SHP77 treated with DMSO at 0.1 percent for 48 hours (cell line): ENCODE measurements around the gene WEE2.
"Not testable (repeated sequence)": the region's sequence is repeated elsewhere in the genome, so short reads cannot be mapped to it uniquely, and the experiment has no call there.

Source experiments
- DNase-seq: peaks from one replicate; lab custom pipeline; 2025; lab: John Stamatoyannopoulos, UW

The WEE2 gene

GRCh38 chr7:141708351-141708750, at the start of gene WEE2:
WEE2 (plus strand) TSS chr7:141708353; CDS start chr7:141708759, 406 bp downstream.
- DNase-seq: no peak

- DNase-seq: no peak
Observed at GRCh38 chr7:141659501-141659900, 48.7 kb upstream of the WEE2 start.

GRCh38 chr7:141660259-141660658, 47.9 kb upstream of the WEE2 start:
- DNase-seq: no peak

- no peak for DNase-seq
Observed at GRCh38 chr7:141663081-141663849, 44.9 kb upstream of the WEE2 start.

- DNase-seq: no peak
Observed at GRCh38 chr7:141664450-141664849, 43.7 kb upstream of the WEE2 start.

GRCh38 chr7:141665208-141666035, 42.7 kb upstream of the WEE2 start:
- no peak for DNase-seq

GRCh38 chr7:141666071-141666470, 42.1 kb upstream of the WEE2 start:
- no peak for DNase-seq

- DNase-seq: no peak
Observed at GRCh38 chr7:141668853-141669252, 39.3 kb upstream of the WEE2 start.

- DNase-seq: no peak
Observed at GRCh38 chr7:141671705-141672496, 36.3 kb upstream of the WEE2 start.

- DNase-seq: no peak
Observed at GRCh38 chr7:141673346-141673745, 34.8 kb upstream of the WEE2 start.

- DNase-seq: no peak
Observed at GRCh38 chr7:141674171-141674671, 33.9 kb upstream of the WEE2 start.

- no peak for DNase-seq
Observed at GRCh38 chr7:141674702-141675101, 33.5 kb upstream of the WEE2 start.

- DNase-seq: no peak
Observed at GRCh38 chr7:141675436-141676215, 32.5 kb upstream of the WEE2 start.

GRCh38 chr7:141676618-141677017, 31.5 kb upstream of the WEE2 start:
- DNase-seq: no peak

- no peak for DNase-seq
Observed at GRCh38 chr7:141679014-141679413, 29.1 kb upstream of the WEE2 start.

- DNase-seq: no peak
Observed at GRCh38 chr7:141685285-141686023, 22.7 kb upstream of the WEE2 start.

- no peak for DNase-seq
Observed at GRCh38 chr7:141686074-141686473, 22.1 kb upstream of the WEE2 start.

- no peak for DNase-seq
Observed at GRCh38 chr7:141686670-141687069, 21.5 kb upstream of the WEE2 start.

GRCh38 chr7:141688043-141688442, 20.1 kb upstream of the WEE2 start:
- no peak for DNase-seq

- DNase-seq: not testable (repeated sequence)
Observed at GRCh38 chr7:141689072-141689825, 18.9 kb upstream of the WEE2 start.
